Astrocyte of the spinal cord (primary cell): ENCODE data around the gene KMT2C.

Experiments used
- DNase-seq: peaks from one replicate; pipeline ENCODE4 v3.0.0; 2011; ENCODE audit warnings: low read depth, low spot score
- H3K4me3 ChIP-seq: 2 replicates; pipeline ENCODE4 v1.5.1; 2011; ENCODE audit warnings: low read depth, mild to moderate bottlenecking, low read length, moderate library complexity
- in situ Hi-C: cut with HindIII; loops from 2 replicates; pipeline ENCODE4 v1.10.0; 2017; ENCODE audit warnings: low sequenced_read_pairs
- TF ChIP-seq, protein P1 (sequence below): IDR thresholded peaks from 2 replicates; pipeline ENCODE4 v1.5.1; 2012; ENCODE audit warnings: low read depth, mild to moderate bottlenecking, low read length, inconsistent platforms

KMT2C gene

DNA sequence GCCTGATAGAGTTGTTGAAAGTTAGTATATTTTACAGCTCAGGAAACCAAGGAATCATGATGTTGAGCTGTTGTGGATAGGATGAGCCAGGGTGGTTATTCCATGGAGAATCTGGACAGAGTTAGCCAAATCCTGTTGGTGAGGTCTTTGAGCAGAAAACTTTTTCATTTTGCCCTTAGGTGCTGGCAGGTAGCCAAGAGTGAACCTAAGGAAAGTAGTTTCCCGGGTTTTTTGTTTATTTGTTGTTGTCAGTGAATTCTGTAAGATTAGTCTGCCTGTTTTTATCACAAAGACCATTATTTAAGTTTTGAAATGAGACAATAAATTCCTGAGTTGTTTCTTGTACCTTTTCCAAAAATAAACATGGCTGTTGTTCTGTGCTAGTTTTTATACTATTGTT is 349.3 kb downstream of the KMT2C start:
- TF ChIP-seq, protein P1, sequence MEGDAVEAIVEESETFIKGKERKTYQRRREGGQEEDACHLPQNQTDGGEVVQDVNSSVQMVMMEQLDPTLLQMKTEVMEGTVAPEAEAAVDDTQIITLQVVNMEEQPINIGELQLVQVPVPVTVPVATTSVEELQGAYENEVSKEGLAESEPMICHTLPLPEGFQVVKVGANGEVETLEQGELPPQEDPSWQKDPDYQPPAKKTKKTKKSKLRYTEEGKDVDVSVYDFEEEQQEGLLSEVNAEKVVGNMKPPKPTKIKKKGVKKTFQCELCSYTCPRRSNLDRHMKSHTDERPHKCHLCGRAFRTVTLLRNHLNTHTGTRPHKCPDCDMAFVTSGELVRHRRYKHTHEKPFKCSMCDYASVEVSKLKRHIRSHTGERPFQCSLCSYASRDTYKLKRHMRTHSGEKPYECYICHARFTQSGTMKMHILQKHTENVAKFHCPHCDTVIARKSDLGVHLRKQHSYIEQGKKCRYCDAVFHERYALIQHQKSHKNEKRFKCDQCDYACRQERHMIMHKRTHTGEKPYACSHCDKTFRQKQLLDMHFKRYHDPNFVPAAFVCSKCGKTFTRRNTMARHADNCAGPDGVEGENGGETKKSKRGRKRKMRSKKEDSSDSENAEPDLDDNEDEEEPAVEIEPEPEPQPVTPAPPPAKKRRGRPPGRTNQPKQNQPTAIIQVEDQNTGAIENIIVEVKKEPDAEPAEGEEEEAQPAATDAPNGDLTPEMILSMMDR = no peak
- in situ Hi-C loops = no loop called here
- no peak for DNase-seq
- H3K4me3 ChIP-seq = no peak overlapping the region

DNA sequence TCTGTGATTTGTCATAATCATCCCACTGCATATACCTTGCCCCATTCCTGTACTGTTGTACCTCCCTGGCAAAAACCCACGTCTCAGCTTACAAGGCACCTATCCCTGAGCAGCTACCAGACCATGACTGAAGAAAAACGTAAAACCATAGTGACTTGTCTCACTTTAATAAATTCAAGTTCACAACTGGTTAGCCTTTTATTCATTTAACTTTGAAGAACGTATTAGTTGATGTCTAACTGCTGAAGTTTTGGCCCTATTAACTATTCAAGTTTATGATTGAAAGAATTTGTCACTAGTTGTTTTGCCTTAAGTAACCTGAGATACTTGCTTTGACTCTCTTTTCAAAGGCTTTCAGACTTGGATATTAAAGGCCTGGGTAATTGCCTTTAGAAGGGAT is 350.7 kb downstream of the KMT2C start:
- no peak for DNase-seq
- H3K4me3 ChIP-seq = no peak overlapping the region
- TF ChIP-seq, protein P1 = no peak
- in situ Hi-C loops = no loop called here
